Measurements from ENCODE around the gene SRD5A1. TPM values are rescaled to one million over a fixed set of nuclear protein-coding genes. Genes with fewer than 3 reads are reported as not detected.

The SRD5A1 gene
- total and polyA plus RNA-seq, 11 donors: 0.80 to 6.7 (median 3.8) TPM

DNA sequence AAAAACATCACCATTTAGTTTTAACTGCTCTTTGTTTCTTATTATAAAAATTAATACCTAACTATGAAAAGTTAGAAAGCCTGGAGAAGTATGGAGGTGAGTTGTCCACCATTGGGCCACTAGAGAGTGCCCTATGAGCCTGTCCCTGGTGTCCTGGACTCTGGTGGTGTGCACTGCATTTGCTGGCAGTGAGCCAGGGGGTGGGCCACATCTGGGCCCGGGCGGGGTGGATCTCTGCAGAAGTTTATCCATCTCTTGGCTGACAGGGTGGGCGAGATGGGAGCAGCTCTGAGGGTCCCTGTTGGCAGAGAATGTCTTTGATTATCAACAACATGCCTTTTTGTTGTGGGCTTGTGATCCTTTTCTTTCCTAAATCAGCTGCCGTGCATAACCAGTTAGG, 88.2 kb downstream of the SRD5A1 start:
- H3K9me3 ChIP-seq: no peaks in the 10 kb centered on the region
- DNase-seq (peak in 1 of 5 donors; percentile 54), ATAC-seq (peak in 3 of 4 donors; percentile 26 to 42 (median 40))
- TF ChIP-seq, protein P1, sequence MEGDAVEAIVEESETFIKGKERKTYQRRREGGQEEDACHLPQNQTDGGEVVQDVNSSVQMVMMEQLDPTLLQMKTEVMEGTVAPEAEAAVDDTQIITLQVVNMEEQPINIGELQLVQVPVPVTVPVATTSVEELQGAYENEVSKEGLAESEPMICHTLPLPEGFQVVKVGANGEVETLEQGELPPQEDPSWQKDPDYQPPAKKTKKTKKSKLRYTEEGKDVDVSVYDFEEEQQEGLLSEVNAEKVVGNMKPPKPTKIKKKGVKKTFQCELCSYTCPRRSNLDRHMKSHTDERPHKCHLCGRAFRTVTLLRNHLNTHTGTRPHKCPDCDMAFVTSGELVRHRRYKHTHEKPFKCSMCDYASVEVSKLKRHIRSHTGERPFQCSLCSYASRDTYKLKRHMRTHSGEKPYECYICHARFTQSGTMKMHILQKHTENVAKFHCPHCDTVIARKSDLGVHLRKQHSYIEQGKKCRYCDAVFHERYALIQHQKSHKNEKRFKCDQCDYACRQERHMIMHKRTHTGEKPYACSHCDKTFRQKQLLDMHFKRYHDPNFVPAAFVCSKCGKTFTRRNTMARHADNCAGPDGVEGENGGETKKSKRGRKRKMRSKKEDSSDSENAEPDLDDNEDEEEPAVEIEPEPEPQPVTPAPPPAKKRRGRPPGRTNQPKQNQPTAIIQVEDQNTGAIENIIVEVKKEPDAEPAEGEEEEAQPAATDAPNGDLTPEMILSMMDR (IDR thresholded peaks at IDR 0.05): no peak
- no peak for TF ChIP-seq POLR2A (IDR thresholded peaks at IDR 0.05)
- no peaks in the 10 kb centered on the region for H3K27me3 ChIP-seq
- intact Hi-C loops (cut with DNase I): no loop called here
- 28 to 36% (median 31%) methylated on average over 4 of the region's 4 CpGs for whole genome bisulfite sequencing, 4 donors
- peaks cover 12 to 98% (median 84%) of the 10 kb centered on the region in 12 donors for H3K4me1 ChIP-seq
- peaks cover 0 to 20% (median 0%) of the 10 kb centered on the region in 9 donors for H3K36me3 ChIP-seq
- H3K4me3 ChIP-seq: peak overlapping the region in 9 of 12 donors; percentile 9 to 47 (median 37)
- peak overlapping the region in 11 of 12 donors; percentile 12 to 92 (median 69) for H3K27ac ChIP-seq

DNA sequence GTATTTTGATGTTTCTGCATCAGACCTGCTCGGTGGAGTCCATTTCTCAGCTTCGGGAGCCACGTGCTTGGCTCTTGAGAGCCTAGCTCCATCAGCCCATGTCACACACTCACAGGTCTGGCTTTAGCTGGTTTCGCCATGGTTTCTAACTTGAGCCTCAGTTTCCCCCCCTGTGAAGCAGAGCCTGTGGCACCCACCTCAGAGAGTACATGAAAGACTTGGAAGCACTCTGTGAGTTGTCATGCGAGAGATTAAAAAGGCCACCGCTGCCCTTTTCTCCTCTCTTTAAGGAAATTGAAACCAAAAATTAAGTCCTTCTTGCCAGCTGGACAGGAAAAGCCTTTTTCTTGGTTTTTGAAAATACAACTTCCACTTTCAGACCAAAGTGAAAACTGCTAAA, 88.8 kb downstream of the SRD5A1 start:
- WGBS, 4 donors: 22 to 41% (median 25%) methylated on average over 6 of the region's 6 CpGs
- peak in 1 of 4 donors; percentile 49 for ATAC-seq
- DNase-seq: no peak
- peak overlapping the region in 10 of 12 donors; percentile 9 to 47 (median 35) for H3K4me3 ChIP-seq
- peaks cover 10 to 98% (median 81%) of the 10 kb centered on the region in 12 donors for H3K4me1 ChIP-seq
- TF ChIP-seq, protein P1 (IDR thresholded peaks at IDR 0.05): no peak
- TF ChIP-seq POLR2A (IDR thresholded peaks at IDR 0.05): no peak
- intact Hi-C loops (cut with DNase I): no loop called here
- H3K36me3 ChIP-seq: peaks cover 0 to 20% (median 0%) of the 10 kb centered on the region in 9 donors
- peak overlapping the region; percentile 12 to 92 (median 69) for H3K27ac ChIP-seq
- no peaks in the 10 kb centered on the region for H3K9me3 ChIP-seq
- no peaks in the 10 kb centered on the region for H3K27me3 ChIP-seq

DNA sequence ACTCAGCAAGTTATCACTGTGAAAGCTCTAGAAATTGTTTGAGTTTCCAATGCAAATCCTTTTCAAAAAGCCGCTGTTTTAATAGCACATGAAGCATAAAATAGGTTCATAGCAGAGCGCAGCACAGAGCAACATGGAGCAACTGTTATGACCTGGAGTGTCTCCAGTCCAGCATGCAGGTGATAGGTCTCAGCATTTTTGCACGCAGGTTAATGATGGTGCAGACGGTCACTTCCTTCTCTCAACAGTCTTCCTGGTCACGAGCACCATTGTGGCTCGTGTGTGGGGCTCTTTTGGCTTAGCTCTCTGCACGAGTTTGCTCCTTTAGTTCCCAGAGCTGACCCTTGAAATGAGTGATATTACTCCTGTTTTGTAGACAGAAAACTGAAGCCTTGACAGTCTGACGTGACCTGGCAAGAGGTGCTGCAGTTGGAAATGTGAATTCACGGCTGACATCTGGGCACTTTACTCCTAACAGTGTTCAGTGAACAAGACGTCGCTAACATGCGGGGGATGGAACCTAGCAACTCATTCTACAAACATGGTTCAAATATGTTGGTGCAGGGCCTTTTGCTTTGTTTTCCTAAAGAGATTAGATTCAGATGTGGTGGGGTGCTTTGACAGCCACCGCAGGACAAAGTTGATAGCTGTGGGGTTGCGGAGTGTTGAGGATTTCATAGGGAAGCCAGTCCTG, 90.0 kb downstream of the SRD5A1 start:
- DNase-seq: no peak
- no peaks in the 10 kb centered on the region for H3K27me3 ChIP-seq
- H3K4me1 ChIP-seq: peaks cover 10 to 98% (median 72%) of the 10 kb centered on the region in 12 donors
- no peak for ATAC-seq
- peak overlapping the region in 2 of 12 donors; percentile 78 to 92 for H3K27ac ChIP-seq
- TF ChIP-seq, protein P1 (IDR thresholded peaks at IDR 0.05): no peak
- TF ChIP-seq POLR2A (IDR thresholded peaks at IDR 0.05): no peak
- WGBS, 4 donors: 52 to 59% (median 57%) methylated on average over 14 of the region's 14 CpGs
- H3K4me3 ChIP-seq: no peak overlapping the region
- intact Hi-C loops (cut with DNase I): no loop called here
- H3K36me3 ChIP-seq: peaks cover 0 to 20% (median 0%) of the 10 kb centered on the region in 9 donors
- no peaks in the 10 kb centered on the region for H3K9me3 ChIP-seq

DNA sequence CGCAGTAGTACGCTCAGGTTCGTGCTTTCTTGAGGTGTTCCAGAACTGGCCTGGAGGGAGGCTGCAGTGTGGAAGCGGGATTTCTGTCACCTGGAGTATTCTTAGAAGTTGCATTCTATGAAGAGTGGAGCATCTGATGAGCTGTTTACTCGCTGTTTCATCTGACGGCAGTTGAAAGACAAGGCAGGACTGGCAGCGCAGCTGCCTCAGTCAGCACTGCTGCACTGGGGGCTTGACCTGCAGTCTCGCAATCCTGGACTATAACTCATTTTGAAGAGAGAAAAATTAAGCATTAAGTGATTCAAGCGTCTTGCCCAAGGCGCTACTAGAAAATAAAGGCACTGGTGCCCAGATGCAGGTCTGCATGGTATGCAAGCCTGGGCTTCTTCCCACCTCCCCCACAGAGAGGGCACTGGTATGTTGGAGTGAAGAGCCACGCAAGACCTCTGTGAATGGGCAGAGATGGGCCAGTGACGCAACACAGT, 90.6 kb downstream of the SRD5A1 start:
- ATAC-seq (no peak), DNase-seq (no peak)
- H3K36me3 ChIP-seq: peaks cover 0 to 20% (median 0%) of the 10 kb centered on the region in 9 donors
- no peak overlapping the region for H3K4me3 ChIP-seq
- 86 to 94% (median 91%) methylated on average over 12 of the region's 12 CpGs for WGBS, 4 donors
- peaks cover 10 to 96% (median 74%) of the 10 kb centered on the region in 12 donors for H3K4me1 ChIP-seq
- intact Hi-C loops (cut with DNase I): no loop called here
- H3K27me3 ChIP-seq: no peaks in the 10 kb centered on the region
- peak overlapping the region in 1 of 12 donors; percentile 92 for H3K27ac ChIP-seq
- TF ChIP-seq, protein P1 (IDR thresholded peaks at IDR 0.05): no peak
- TF ChIP-seq POLR2A (IDR thresholded peaks at IDR 0.05): no peak
- no peaks in the 10 kb centered on the region for H3K9me3 ChIP-seq
